Peyer's patch (tissue), 4 donors: ENCODE results near the gene CCR7. TPM values are rescaled to one million over a fixed set of nuclear protein-coding genes. Genes with fewer than 3 reads are reported as not detected.

Experiments
- DNase-seq, 3 donors: peaks; one replicate each; pipeline ENCODE4 v3.0.0-alpha.2; 2017 to 2019
- H3K27ac ChIP-seq, 4 donors: fragments of 200-600 bp; sonication (generic); one replicate each; pipeline ENCODE4 v1.5.1; 2016 to 2019
- H3K27me3 ChIP-seq, 2 donors: fragments of 200-600 bp; sonication (generic); one replicate each; pipeline ENCODE4 v1.5.1; 2019
- H3K36me3 ChIP-seq, 3 donors: fragments of 200-600 bp; sonication (generic); one replicate each; pipeline ENCODE4 v1.5.1; 2016 to 2019
- H3K4me1 ChIP-seq, 4 donors: fragments of 200-600 bp; sonication (generic); one replicate each; pipeline ENCODE4 v1.5.1; 2016 to 2019
- H3K4me3 ChIP-seq, 4 donors: fragments of 200-600 bp; sonication (generic); 1 replicate in 3 of 4; 2 replicates in 1 of 4; pipeline ENCODE4 v1.5.1; 2016 to 2019; ENCODE audit warnings: mild to moderate bottlenecking in 1 of 4
- H3K9me3 ChIP-seq, 4 donors: fragments of 200-600 bp; sonication (generic); one replicate each; pipeline ENCODE4 v1.5.1; 2016 to 2019; ENCODE audit warnings: mild to moderate bottlenecking in 1 of 4
- POLR2A ChIP-seq, 2 donors: fragments of 450-650 bp; IDR thresholded peaks; one replicate each; pipeline ENCODE4 v1.5.1; 2017; ENCODE audit warnings: antibody characterized with exemption in 2 of 2, mild to moderate bottlenecking in 2 of 2, moderate library complexity in 2 of 2
- total RNA-seq, 4 donors: library from RNA; depleted of rRNA; stranded (reverse); fragments of >200 nt; gene quantifications; one replicate each; pipeline ENCODE4 v1.1.0, GENCODE V29; 2016
- TF ChIP-seq, protein P1 (sequence below), 6 experiments: fragments of 450-650 bp in 4 of 6; fragments of 200-600 bp in 2 of 6; sonication (generic) in 1 of 6; IDR thresholded peaks; one replicate each; pipeline ENCODE4 v1.5.1; 2017 to 2019; ENCODE audit warnings: antibody characterized with exemption in 6 of 6, mild to moderate bottlenecking in 3 of 6, moderate library complexity in 1 of 6

CCR7 gene
- total RNA-seq, 4 donors from 2014 or later = 3.1 to 22.3 TPM; not detected in 2

DNA sequence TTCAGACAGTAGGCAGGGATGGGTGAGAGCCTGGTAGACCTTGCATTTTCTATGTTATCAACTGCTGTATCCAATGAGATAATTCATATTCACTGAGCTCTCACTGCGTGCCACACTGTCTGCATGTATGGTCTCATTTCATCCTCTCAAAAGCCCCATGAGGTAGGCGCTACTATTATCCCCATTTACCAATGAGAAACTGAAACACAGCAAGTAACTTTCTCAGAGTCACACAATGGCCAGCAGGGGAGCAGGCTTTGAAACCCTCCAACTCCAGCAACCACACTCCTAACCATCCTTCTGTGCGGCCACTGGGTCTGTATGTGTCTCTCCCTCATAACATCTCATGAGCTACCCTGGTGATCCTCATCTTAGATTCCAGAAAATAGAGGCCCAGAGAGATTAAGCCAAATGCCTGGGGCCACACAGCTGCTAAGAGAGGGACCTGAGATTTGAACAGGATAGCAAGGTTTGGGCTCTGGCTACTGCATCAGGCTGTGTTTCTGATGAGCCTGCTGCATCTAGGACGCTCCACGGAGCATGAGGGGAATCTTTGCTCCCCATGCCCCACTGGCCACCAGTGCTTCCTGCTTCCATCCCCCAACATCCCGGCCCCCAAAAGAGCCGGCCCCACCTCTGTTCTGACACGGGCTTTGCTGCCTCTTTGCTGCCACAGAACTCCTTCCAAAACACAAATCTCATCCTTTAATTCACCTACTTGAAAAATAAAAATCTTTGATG lies 3.2 kb downstream of the CCR7 start:
- no peaks in the 10 kb centered on the region for H3K9me3 ChIP-seq
- H3K4me1 ChIP-seq = peaks cover 4 to 23% (median 16%) of the 10 kb centered on the region in 4 donors
- peak overlapping the region in 2 of 4 donors; percentile 74 to 89 for H3K27ac ChIP-seq
- peak overlapping the region in 2 of 4 donors; percentile 34 to 55 for H3K4me3 ChIP-seq
- no peaks in the 10 kb centered on the region for H3K27me3 ChIP-seq
- peak in 1 of 3 donors; percentile 18 for DNase-seq
- H3K36me3 ChIP-seq = no peaks in the 10 kb centered on the region
- TF ChIP-seq, protein P1, sequence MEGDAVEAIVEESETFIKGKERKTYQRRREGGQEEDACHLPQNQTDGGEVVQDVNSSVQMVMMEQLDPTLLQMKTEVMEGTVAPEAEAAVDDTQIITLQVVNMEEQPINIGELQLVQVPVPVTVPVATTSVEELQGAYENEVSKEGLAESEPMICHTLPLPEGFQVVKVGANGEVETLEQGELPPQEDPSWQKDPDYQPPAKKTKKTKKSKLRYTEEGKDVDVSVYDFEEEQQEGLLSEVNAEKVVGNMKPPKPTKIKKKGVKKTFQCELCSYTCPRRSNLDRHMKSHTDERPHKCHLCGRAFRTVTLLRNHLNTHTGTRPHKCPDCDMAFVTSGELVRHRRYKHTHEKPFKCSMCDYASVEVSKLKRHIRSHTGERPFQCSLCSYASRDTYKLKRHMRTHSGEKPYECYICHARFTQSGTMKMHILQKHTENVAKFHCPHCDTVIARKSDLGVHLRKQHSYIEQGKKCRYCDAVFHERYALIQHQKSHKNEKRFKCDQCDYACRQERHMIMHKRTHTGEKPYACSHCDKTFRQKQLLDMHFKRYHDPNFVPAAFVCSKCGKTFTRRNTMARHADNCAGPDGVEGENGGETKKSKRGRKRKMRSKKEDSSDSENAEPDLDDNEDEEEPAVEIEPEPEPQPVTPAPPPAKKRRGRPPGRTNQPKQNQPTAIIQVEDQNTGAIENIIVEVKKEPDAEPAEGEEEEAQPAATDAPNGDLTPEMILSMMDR (IDR thresholded peaks at IDR 0.05) = peak; percentile 6 to 41 (median 15)
- no peak for TF ChIP-seq POLR2A (IDR thresholded peaks at IDR 0.05)

DNA sequence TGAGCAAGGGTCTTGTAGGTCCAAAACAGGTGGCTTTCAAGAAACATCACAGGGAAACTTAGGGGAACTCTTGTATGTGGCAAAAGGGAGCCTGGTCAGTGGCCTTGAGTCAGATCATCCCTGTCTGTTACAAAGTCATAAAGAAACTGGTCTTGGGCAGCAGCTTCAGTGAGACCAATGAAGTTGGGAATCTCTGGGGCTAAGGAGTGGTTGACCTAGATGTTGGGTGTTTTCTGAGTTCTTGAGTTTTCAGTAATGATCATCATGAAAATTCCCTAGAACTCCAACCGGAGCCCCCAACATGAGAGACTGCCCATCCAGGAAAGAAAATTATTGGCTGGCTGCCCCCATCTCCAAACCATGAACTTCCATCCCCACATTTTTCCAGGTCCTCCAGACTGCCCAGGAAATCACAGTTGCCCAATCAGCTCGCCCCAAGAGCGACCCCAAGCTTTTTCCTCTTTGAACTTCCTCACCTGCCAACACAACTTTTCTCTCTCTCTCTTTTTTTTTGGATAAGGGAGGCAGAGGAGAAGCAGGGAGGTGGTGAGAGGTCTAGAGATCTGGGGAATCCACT lies 3.9 kb downstream of the CCR7 start:
- peak overlapping the region in 1 of 4 donors; percentile 55 for H3K4me3 ChIP-seq
- H3K27me3 ChIP-seq = no peaks in the 10 kb centered on the region
- peak overlapping the region in 3 of 4 donors; percentile 69 to 89 (median 74) for H3K27ac ChIP-seq
- no peaks in the 10 kb centered on the region for H3K9me3 ChIP-seq
- TF ChIP-seq, protein P1 (IDR thresholded peaks at IDR 0.05) = no peak
- TF ChIP-seq POLR2A (IDR thresholded peaks at IDR 0.05) = no peak
- H3K36me3 ChIP-seq = no peaks in the 10 kb centered on the region
- peak in 1 of 3 donors; percentile 20 for DNase-seq
- peaks cover 4 to 25% (median 16%) of the 10 kb centered on the region in 4 donors for H3K4me1 ChIP-seq

DNA sequence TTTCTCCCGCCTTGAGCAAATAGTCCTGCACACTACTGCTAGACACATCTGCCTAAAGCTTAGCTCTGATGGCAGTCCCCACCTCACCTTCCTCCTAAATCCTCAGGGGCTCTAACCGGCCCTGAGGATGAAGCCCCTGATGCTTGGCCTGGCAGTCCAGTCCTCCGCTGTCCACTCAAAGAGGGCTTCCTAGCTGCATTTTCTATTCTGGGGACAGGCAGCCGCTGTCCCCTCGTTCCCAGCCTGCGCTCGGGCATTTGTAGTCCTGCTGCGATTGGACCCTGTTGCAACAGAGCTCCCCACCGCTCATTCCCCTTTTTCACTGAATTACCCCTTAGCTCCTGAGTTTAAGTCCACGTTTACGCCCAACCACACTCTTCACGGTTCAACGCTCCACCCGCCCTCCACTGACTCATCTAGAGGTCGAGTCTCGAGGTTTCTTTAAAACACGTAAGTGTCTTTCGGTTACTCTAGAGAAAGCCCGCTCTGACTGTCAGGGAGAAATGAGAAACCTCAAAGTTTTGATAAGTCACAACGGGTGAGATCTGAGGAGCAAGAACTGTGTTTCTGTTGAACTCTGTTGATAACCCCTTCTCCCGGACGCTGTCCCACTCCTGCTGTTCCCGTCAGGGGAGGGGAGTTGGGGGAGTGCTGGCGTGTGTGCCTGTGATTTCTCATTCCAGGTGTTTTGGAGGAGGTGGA lies 4.5 kb downstream of the CCR7 start:
- no peaks in the 10 kb centered on the region for H3K9me3 ChIP-seq
- H3K4me1 ChIP-seq = peaks cover 4 to 25% (median 13%) of the 10 kb centered on the region in 4 donors
- peak overlapping the region; percentile 53 to 89 (median 72) for H3K27ac ChIP-seq
- peak overlapping the region; percentile 21 to 55 (median 28) for H3K4me3 ChIP-seq
- no peaks in the 10 kb centered on the region for H3K36me3 ChIP-seq
- DNase-seq = peak; percentile 47 to 88 (median 86)
- TF ChIP-seq, protein P1 (IDR thresholded peaks at IDR 0.05) = no peak
- no peak for TF ChIP-seq POLR2A (IDR thresholded peaks at IDR 0.05)
- no peaks in the 10 kb centered on the region for H3K27me3 ChIP-seq

DNA sequence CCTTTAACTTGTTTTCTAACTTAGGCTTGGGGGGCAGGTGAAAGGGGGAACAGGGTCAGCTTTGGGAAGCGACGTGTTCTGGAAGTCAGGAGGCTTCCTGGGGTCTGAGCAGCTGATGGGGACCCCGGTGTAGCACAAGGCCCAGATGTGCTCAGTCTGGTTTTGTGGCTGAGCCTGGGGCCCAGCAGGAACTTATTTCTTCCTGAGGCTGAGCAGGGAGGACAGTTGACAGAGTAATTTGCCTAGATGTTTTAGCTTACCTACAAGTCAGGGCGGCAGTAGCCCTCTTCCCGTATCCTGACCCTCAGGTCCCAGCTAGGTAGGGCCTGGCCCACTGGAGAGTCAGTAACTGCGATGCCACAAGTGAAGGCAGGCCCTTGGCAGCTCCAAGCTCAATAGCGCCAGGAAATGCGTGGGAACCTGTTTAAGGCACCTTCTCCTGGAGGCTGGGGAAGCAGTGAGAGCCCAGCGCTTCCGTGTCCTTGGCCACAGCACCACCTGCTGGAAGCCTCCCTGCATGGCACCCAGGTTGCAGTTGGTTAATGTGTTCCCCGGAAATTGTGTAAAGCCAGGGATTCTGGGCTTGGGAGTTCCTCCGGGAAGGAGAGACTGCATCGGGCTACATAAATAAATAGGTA lies 5.2 kb downstream of the CCR7 start:
- Histone ChIP-seq H3K27me3 (no peaks in the 10 kb centered on the region), H3K36me3 (no peaks in the 10 kb centered on the region), H3K4me3 (peak overlapping the region; percentile 21 to 55 (median 28)), H3K27ac (peak overlapping the region; percentile 57 to 89 (median 72)), H3K4me1 (peaks cover 4 to 25% (median 11%) of the 10 kb centered on the region in 4 donors), H3K9me3 (no peaks in the 10 kb centered on the region)
- peak; percentile 90 to 95 (median 92) for DNase-seq
- TF ChIP-seq POLR2A (IDR thresholded peaks at IDR 0.05) = no peak
- TF ChIP-seq, protein P1 (IDR thresholded peaks at IDR 0.05) = peak; percentile 93 to 99 (median 98)

DNA sequence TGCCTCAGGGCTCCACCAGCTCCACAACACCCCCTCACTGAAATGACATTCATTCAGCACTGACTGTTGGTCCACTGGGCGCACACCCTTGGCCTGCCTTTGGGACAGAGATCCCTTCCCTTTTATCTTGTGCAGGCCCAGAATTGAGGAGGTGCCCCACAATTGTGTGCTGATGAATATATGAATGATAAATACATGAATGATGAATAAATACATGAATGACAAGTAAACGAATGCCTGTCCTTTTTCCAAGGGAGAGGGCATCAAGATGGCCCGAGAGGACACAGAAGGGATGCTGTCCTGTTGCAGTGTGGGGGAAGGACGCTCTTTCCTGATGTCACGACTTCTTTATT lies 5.7 kb downstream of the CCR7 start:
- Histone ChIP-seq H3K4me3 (peak overlapping the region in 1 of 4 donors; percentile 55), H3K36me3 (no peaks in the 10 kb centered on the region), H3K4me1 (peaks cover 4 to 29% (median 13%) of the 10 kb centered on the region in 4 donors), H3K27me3 (no peaks in the 10 kb centered on the region), H3K9me3 (no peaks in the 10 kb centered on the region), H3K27ac (peak overlapping the region; percentile 57 to 89 (median 72))
- TF ChIP-seq, protein P1 (IDR thresholded peaks at IDR 0.05) = no peak
- no peak for TF ChIP-seq POLR2A (IDR thresholded peaks at IDR 0.05)
- DNase-seq = no peak
